OCI-LY3 (cell line): Measurements from ENCODE around the gene WWOX.

ENCODE experiments used
- CTCF ChIP-seq: fragments of 200-600, 300-600 bp; sonication (generic); IDR thresholded peaks from 2 replicates; pipeline ENCODE4 v1.5.1; 2014; ENCODE audit warnings: antibody characterized with exemption, low read length, low read depth
- EZH2phosphoT487 ChIP-seq: fragments of 200-600 bp; shearing (Covaris generic); IDR thresholded peaks from 2 replicates; pipeline ENCODE4 v1.6.1; 2018; ENCODE audit warnings: antibody characterized with exemption, mixed run types, low read depth

- TF ChIP-seq CTCF (no peak), EZH2phosphoT487 (no peak)
Observed at GRCh38 chr16:78969721-78970120, 870.3 kb downstream of the WWOX start.
